GM21619 (cell line): ENCODE measurements around the gene PROX2.
A peak's percentile ranks its signal among the peaks of the same experiment; 100 is the strongest.

Source experiments
- ATAC-seq: cut with Tn5 transposase; IDR thresholded peaks from one replicate; pipeline ENCODE4 v1.9.1; 2021; ENCODE audit not compliant: unreplicated experiment

The PROX2 gene

GRCh38 chr14:74909501-74909900, 33.6 kb upstream of the PROX2 start:
- no peak for ATAC-seq

GRCh38 chr14:74908861-74909341, 33.0 kb upstream of the PROX2 start:
- ATAC-seq: no peak

- no peak for ATAC-seq
These were observed 31.8 kb upstream of the PROX2 start for GRCh38 chr14:74907744-74908143.

- no peak for ATAC-seq
These were observed 31.1 kb upstream of the PROX2 start for GRCh38 chr14:74906925-74907521.

GRCh38 chr14:74905595-74906142, 29.7 kb upstream of the PROX2 start:
- ATAC-seq: no peak

GRCh38 chr14:74904635-74905503, 28.9 kb upstream of the PROX2 start:
- ATAC-seq: no peak

- ATAC-seq: no peak
These were observed 27.2 kb upstream of the PROX2 start for GRCh38 chr14:74902941-74903705.

- no peak for ATAC-seq
These were observed 22.7 kb upstream of the PROX2 start for GRCh38 chr14:74898694-74899093.

GRCh38 chr14:74898083-74898482, 22.1 kb upstream of the PROX2 start:
- ATAC-seq: no peak

GRCh38 chr14:74897642-74898041, 21.7 kb upstream of the PROX2 start:
- ATAC-seq: no peak

GRCh38 chr14:74896400-74896799, 20.5 kb upstream of the PROX2 start:
- ATAC-seq: no peak

GRCh38 chr14:74893614-74894091, 17.7 kb upstream of the PROX2 start:
- peak; percentile 68 for ATAC-seq

- no peak for ATAC-seq
These were observed 16.8 kb upstream of the PROX2 start for GRCh38 chr14:74892745-74893144.

GRCh38 chr14:74891870-74892269, 15.9 kb upstream of the PROX2 start:
- no peak for ATAC-seq

- ATAC-seq: no peak
These were observed 14.3 kb upstream of the PROX2 start for GRCh38 chr14:74890262-74890661.

- no peak for ATAC-seq
These were observed 12.5 kb upstream of the PROX2 start for GRCh38 chr14:74888164-74889158.

GRCh38 chr14:74886001-74886400, 10.1 kb upstream of the PROX2 start:
- ATAC-seq: no peak

- peak; percentile 39 for ATAC-seq
These were observed 6.4 kb upstream of the PROX2 start for GRCh38 chr14:74882103-74882920.
